Prostate gland (tissue), 2 donors: ENCODE measurements around the gene INSL3.

Experiments
- POLR2A ChIP-seq: fragments of 450-650 bp; IDR thresholded peaks from one replicate; pipeline ENCODE4 v1.6.1; 2016; ENCODE audit warnings: antibody characterized with exemption, mild to moderate bottlenecking
- POLR2AphosphoS5 ChIP-seq: sonication (generic); formaldehyde crosslinking; IDR thresholded peaks from one replicate; pipeline ENCODE4 v1.6.1; 2017; ENCODE audit warnings: antibody characterized with exemption
- TF ChIP-seq, protein P1 (sequence below), 4 experiments: fragments of 200-600 bp in 2 of 4; fragments of 450-650 bp in 2 of 4; sonication (generic) in 2 of 4; IDR thresholded peaks; 1 replicate in 3 of 4; 2 replicates in 1 of 4; pipeline ENCODE4 v1.5.1; 2016 to 2019; ENCODE audit warnings: antibody characterized with exemption in 4 of 4, mild to moderate bottlenecking in 2 of 4, moderate library complexity in 2 of 4

DNA sequence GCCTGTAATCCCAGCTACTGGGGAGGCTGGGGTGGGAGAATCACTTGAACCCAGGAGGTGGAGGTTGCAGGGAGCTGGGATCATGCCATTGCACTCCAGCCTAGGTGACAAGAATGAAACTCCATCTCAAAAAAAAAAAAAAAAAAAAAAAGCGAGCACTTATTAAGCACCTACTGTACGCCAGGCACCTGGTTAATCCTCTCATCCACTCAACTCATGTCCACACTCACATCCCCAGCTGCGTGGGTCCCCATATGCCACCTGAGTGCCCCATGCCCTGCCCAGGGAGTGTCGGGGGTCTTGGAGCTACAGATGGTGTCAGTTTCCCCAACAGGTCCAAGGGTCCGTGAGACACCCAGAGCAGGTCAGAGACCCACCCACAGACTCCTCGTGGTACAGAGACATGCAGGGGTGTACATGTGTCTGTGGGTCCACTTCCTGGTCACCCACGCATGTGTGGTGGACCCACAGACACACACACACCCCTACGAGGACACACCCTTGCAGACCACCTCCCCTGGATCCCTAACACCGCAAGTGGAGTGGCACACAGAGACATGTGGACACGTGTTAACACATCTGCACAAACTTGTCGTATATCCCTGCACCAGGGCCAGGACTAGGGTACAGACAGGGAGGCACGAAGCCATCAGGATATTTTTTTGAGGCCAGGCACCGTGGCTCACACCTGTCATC is 3.5 kb downstream of the INSL3 start:
- TF ChIP-seq, protein P1, sequence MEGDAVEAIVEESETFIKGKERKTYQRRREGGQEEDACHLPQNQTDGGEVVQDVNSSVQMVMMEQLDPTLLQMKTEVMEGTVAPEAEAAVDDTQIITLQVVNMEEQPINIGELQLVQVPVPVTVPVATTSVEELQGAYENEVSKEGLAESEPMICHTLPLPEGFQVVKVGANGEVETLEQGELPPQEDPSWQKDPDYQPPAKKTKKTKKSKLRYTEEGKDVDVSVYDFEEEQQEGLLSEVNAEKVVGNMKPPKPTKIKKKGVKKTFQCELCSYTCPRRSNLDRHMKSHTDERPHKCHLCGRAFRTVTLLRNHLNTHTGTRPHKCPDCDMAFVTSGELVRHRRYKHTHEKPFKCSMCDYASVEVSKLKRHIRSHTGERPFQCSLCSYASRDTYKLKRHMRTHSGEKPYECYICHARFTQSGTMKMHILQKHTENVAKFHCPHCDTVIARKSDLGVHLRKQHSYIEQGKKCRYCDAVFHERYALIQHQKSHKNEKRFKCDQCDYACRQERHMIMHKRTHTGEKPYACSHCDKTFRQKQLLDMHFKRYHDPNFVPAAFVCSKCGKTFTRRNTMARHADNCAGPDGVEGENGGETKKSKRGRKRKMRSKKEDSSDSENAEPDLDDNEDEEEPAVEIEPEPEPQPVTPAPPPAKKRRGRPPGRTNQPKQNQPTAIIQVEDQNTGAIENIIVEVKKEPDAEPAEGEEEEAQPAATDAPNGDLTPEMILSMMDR (IDR thresholded peaks at IDR 0.05): no peak
- TF ChIP-seq POLR2AphosphoS5 (no peak), POLR2A (no peak)
